PC-3 (cell line): ENCODE results near the gene TEAD1. TPM values are rescaled to one million over a fixed set of nuclear protein-coding genes. Genes with fewer than 3 reads are reported as not detected.

Experiments used
- ATAC-seq: fragments of 200-7000 bp; cut with Tn5 transposase; 2 replicates; pipeline ENCODE4 v1.9.1; 2020; ENCODE audit warnings: mild to moderate bottlenecking, moderate library complexity
- BruUV-seq: library from RNA; stranded (reverse); fragments of 400-500 nt; replicated peaks from 2 replicates; lab custom pipeline; 2021; lab: Mats Ljungman, UMichigan
- CTCF ChIA-PET: fragments of 300-600 bp; sonication (Branson Sonifier 250); formaldehyde crosslinking; loops from one replicate; lab custom pipeline; 2022; ENCODE audit warnings: antibody characterized with exemption; lab: Charles Lee
- POLR2A ChIA-PET: fragments of 300-600 bp; sonication (Branson Sonifier 250); formaldehyde crosslinking; loops from one replicate; lab custom pipeline; 2022; ENCODE audit warnings: antibody characterized with exemption; ENCODE audit not compliant: unreplicated experiment; lab: Charles Lee
- DNase-seq: peaks from one replicate; pipeline ENCODE4 v3.0.0-alpha.2; 2015
- H2AFZ ChIP-seq: fragments of 300-600 bp; sonication (generic); 2 replicates; pipeline ENCODE4 v1.6.0; 2016; ENCODE audit warnings: antibody characterized with exemption, low read length
- H3F3A ChIP-seq: fragments of 300-600 bp; sonication (generic); one replicate; pipeline ENCODE4 v1.6.0; 2017; ENCODE audit warnings: antibody characterized with exemption, low read length, control low read depth, mild to moderate bottlenecking; ENCODE audit not compliant: unreplicated experiment
- H3K27ac ChIP-seq: fragments of 300-600 bp; sonication (generic); 2 replicates; pipeline ENCODE4 v1.5.1; 2016; ENCODE audit warnings: mild to moderate bottlenecking, low read length
- H3K27me3 ChIP-seq: fragments of 300-600 bp; sonication (generic); 2 replicates; pipeline ENCODE4 v1.6.1; 2016; ENCODE audit warnings: low read length, mixed read lengths
- H3K36me3 ChIP-seq: fragments of 300-600 bp; sonication (generic); 2 replicates; pipeline ENCODE4 v1.6.1; 2016; ENCODE audit warnings: low read depth, mixed run types, low read length, mixed read lengths
- H3K4me1 ChIP-seq: fragments of 300-600 bp; sonication (generic); 2 replicates; pipeline ENCODE4 v1.5.1; 2016; ENCODE audit warnings: low read length; ENCODE audit not compliant: insufficient read depth
- H3K4me2 ChIP-seq: fragments of 300-600 bp; sonication (generic); 2 replicates; pipeline ENCODE4 v1.6.0; 2016; ENCODE audit warnings: low read length
- H3K4me3 ChIP-seq: fragments of 300-600 bp; sonication (generic); 2 replicates; pipeline ENCODE4 v1.5.1; 2016; ENCODE audit warnings: mild to moderate bottlenecking, low read length, mixed read lengths
- H3K79me2 ChIP-seq: fragments of 300-600 bp; sonication (generic); 2 replicates; pipeline ENCODE4 v1.6.1; 2017; ENCODE audit warnings: low read length, mixed read lengths
- H3K9ac ChIP-seq: fragments of 300-600 bp; sonication (generic); 2 replicates; pipeline ENCODE4 v1.6.0; 2016; ENCODE audit warnings: mild to moderate bottlenecking, low read length
- H3K9me2 ChIP-seq: fragments of 300-600 bp; sonication (generic); replicated peaks from 2 replicates; pipeline ENCODE4 v1.6.1; 2016; ENCODE audit warnings: mixed run types, low read length, mixed read lengths
- H3K9me3 ChIP-seq: fragments of 300-600 bp; sonication (generic); 2 replicates; pipeline ENCODE4 v1.6.1; 2016; ENCODE audit warnings: low read length, mixed read lengths
- H4K20me1 ChIP-seq: fragments of 300-600 bp; sonication (generic); 2 replicates; pipeline ENCODE4 v1.6.1; 2016; ENCODE audit warnings: low read length, mixed read lengths
- EZH2 ChIP-seq: fragments of 300-600 bp; sonication (generic); IDR thresholded peaks from one replicate; pipeline ENCODE4 v1.6.1; 2017; ENCODE audit warnings: antibody characterized with exemption, mild to moderate bottlenecking, low read length; ENCODE audit not compliant: unreplicated experiment
- EZH2phosphoT487 ChIP-seq: fragments of 300-600 bp; sonication (generic); IDR thresholded peaks from 2 replicates; pipeline ENCODE4 v1.6.1; 2018; ENCODE audit warnings: mild to moderate bottlenecking, antibody characterized with exemption, low read length, borderline replicate concordance
- intact Hi-C: fragments of 100-400 bp; cut with micrococcal nuclease; formaldehyde crosslinking; loops from 2 replicates; pipeline ENCODE4 v1.9.0; 2023
- total RNA-seq: library from RNA; depleted of rRNA; stranded (reverse); fragments of >200 nt; gene quantifications from 2 replicates; pipeline ENCODE4 v1.2.3, GENCODE V29; 2014
- TF ChIP-seq, protein P1 (sequence below): fragments of 300-600 bp; sonication (generic); conservative IDR thresholded peaks from 2 replicates; pipeline ENCODE4 v1.5.1; 2017; ENCODE audit warnings: antibody characterized with exemption, low read depth, mild to moderate bottlenecking, low read length

Gene TEAD1
- total RNA-seq, 1 experiment from 2014 or later = 70.2 TPM

DNA sequence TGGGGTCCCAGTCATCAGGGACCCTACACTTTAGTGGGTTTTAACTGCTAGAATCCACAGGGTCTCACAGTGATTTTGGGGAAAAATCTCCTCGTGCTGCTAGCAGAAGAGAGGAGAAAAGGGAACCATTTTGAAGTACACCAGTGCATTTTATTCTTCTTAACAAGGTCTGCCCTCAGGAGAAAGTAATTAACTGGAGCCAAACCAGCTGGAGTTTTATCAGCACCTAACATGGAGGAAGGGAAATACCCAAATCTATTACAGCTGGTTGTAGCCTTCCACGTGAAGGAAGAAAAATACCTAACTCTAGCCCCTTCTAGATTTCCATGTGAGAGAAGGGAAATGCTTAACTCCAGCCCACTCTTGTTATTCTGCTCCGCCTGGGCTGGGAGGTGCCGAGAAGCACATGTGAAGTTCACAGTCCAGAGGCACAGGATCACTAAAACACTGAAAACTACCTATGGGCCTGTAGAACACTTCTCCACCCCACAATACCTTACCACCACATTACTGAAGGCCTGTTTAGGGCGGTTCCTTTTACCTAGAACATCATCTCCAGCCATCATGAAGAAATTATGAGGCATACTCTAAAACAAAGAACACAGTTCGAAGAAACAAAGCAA lies 31.3 kb upstream of the TEAD1 start:
- no peak overlapping the region for H3K4me2 ChIP-seq
- intact Hi-C loops = no loop called here
- no peak overlapping the region for H2AFZ ChIP-seq
- no peaks in the 10 kb centered on the region for H3K4me1 ChIP-seq
- no peaks in the 10 kb centered on the region for H3K79me2 ChIP-seq
- no TSS peak for BruUV-seq
- ChIA-PET CTCF (no interaction called here), POLR2A (no interaction called here)
- no peaks in the 10 kb centered on the region for H3K27me3 ChIP-seq
- no peaks in the 10 kb centered on the region for H3F3A ChIP-seq
- H3K9me3 ChIP-seq = no peaks in the 10 kb centered on the region
- no peaks in the 10 kb centered on the region for H4K20me1 ChIP-seq
- ATAC-seq (no peak), DNase-seq (no peak)
- no peak overlapping the region for H3K9ac ChIP-seq
- no peaks in the 10 kb centered on the region; the same call in 1 of the 2 replicates for H3K9me2 ChIP-seq
- H3K36me3 ChIP-seq = no peaks in the 10 kb centered on the region
- TF ChIP-seq EZH2phosphoT487 (no peak), EZH2 (no peak)
- TF ChIP-seq, protein P1, sequence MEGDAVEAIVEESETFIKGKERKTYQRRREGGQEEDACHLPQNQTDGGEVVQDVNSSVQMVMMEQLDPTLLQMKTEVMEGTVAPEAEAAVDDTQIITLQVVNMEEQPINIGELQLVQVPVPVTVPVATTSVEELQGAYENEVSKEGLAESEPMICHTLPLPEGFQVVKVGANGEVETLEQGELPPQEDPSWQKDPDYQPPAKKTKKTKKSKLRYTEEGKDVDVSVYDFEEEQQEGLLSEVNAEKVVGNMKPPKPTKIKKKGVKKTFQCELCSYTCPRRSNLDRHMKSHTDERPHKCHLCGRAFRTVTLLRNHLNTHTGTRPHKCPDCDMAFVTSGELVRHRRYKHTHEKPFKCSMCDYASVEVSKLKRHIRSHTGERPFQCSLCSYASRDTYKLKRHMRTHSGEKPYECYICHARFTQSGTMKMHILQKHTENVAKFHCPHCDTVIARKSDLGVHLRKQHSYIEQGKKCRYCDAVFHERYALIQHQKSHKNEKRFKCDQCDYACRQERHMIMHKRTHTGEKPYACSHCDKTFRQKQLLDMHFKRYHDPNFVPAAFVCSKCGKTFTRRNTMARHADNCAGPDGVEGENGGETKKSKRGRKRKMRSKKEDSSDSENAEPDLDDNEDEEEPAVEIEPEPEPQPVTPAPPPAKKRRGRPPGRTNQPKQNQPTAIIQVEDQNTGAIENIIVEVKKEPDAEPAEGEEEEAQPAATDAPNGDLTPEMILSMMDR = no peak
- H3K4me3 ChIP-seq = no peak overlapping the region
- no peak overlapping the region for H3K27ac ChIP-seq

DNA sequence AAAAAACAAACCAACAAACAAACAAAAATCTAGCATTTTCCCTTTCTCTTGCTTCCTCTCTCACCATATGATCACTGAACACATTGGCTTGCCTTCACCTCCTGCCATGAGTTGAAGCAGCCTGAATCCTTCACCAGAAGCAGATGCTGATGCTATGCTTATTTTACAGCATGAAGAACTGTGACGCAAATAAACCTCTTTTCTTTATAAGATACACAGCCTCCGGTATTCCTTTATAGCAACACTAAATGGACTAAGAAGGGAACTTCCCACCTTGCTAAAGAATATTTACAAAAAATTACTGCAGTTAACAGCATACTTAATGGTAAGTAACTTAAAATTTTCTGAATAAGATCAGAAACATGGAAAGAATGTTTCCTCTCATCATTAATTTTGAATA lies 27.7 kb upstream of the TEAD1 start:
- H3K4me2 ChIP-seq = no peak overlapping the region
- no peaks in the 10 kb centered on the region for H3K36me3 ChIP-seq
- H3K9me3 ChIP-seq = no peaks in the 10 kb centered on the region
- no peaks in the 10 kb centered on the region for H3K27me3 ChIP-seq
- POLR2A ChIA-PET = no interaction called here
- H3K27ac ChIP-seq = no peak overlapping the region
- no peaks in the 10 kb centered on the region for H3F3A ChIP-seq
- ATAC-seq (no peak), DNase-seq (no peak)
- H3K9me2 ChIP-seq = no peaks in the 10 kb centered on the region
- CTCF ChIA-PET = no interaction called here
- H2AFZ ChIP-seq = no peak overlapping the region
- H3K4me1 ChIP-seq = no peaks in the 10 kb centered on the region
- no peak overlapping the region for H3K9ac ChIP-seq
- no TSS peak for BruUV-seq
- no peaks in the 10 kb centered on the region for H4K20me1 ChIP-seq
- TF ChIP-seq EZH2 = no peak
- H3K4me3 ChIP-seq = no peak overlapping the region
- intact Hi-C loops = no loop called here
- no peaks in the 10 kb centered on the region for H3K79me2 ChIP-seq

DNA sequence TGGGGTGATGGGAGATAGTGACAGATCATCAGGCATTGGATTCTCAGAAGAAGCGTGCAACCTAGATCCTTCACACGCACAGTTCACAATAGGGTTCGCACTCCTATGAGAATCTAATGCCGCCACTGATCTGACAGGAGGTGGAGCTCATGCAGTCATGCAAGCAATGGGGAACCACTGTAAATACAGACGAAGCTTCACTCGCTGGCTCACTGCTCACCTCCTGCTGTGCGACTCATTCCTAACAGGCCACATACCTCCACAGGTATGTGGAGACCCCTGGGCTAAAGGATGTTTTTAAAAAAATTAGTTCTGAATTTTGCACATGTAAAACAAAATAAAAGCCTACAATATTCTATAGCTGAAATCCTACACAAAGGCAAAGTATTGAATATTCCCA lies 20.5 kb upstream of the TEAD1 start:
- Histone ChIP-seq H3K4me2 (no peak overlapping the region), H2AFZ (0 out of 2 replicates have a peak overlapping the region, but pooled peaks have one; percentile 34), H3K4me3 (no peak overlapping the region), H3K9me3 (no peaks in the 10 kb centered on the region), H3K79me2 (no peaks in the 10 kb centered on the region), H3K27ac (no peak overlapping the region), H4K20me1 (no peaks in the 10 kb centered on the region), H3K4me1 (no peaks in the 10 kb centered on the region), H3K36me3 (no peaks in the 10 kb centered on the region), H3K27me3 (no peaks in the 10 kb centered on the region), H3K9ac (no peak overlapping the region), H3K9me2 (no peaks in the 10 kb centered on the region), H3F3A (no peaks in the 10 kb centered on the region)
- BruUV-seq = no TSS peak
- TF ChIP-seq EZH2phosphoT487 (no peak), EZH2 (no peak)
- TF ChIP-seq, protein P1 = peak; percentile 14; the same call in 1 of the 2 replicates
- CTCF ChIA-PET = interaction anchor here (1.1 kb wide), 1 partner anchor 235 kb away, joined by 3 read pairs; no protein-coding TSS in a partner anchor
- POLR2A ChIA-PET = interaction anchor here (0.7 kb wide), 1 partner anchor 134 kb away, joined by 5 read pairs; no protein-coding TSS in a partner anchor
- intact Hi-C loops = no loop called here
- DNase-seq = peak; percentile 51
- ATAC-seq = peak; percentile 73
